K562 treated with DMSO at 1 percent for 24 hours (cell line): ENCODE results near the gene ASIC3. TPM values are rescaled to one million over a fixed set of nuclear protein-coding genes. Genes with fewer than 3 reads are reported as not detected.

Experiments used
- total RNA-seq: library from RNA; unstranded; fragments of 300-600 nt; gene quantifications from 2 replicates; pipeline ENCODE4 v1.2.3, GENCODE V29; 2022; ENCODE audit warnings: low read depth; ENCODE audit not compliant: insufficient read depth

Gene ASIC3
- 11.0 and 13.6 TPM in 2 replicates for total RNA-seq

DNA sequence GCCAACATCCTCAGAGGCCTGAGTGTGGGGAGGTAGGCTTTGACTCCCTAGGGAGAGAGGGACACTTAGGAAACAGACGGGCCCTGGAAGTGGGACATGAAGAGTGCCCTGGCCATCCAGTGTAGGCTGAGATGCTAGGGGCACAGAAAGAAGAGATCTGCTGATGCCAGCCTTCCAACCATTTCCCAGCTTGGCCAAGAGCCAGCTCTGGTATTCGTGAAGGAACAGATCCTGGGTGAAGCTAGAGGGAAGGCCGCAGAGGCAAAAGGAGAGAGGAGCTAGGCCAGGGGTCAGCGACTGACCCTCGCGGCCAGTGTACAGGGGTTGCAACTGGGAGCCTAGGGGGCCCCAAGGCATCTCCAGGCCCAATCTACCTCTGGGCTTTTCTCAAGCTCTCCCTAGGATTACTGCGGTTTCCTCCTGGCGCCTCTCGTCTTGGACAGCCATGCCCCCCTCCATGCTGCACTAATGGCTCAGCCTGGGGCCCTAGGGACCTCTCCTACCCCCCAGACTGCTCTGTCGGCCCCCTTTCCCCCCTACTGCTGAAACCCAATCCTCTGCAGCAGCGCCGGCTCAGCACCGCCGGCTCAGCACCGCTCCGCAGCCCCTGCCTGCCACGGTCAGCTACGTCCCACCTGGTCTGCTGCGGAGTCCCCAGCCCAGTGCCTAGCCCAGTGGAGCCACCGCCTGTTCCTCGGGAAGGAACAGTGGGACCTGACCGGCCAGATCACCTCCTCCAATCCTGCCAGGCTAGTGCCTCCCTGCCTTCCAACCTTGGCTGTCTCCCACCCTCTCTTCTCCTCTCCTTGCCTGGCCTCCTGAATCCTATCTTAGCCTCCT lies at the start of gene ASIC3:
TSS of gene ASIC3 (plus strand) at position 556 of the 840 bp plus-strand sequence. CDS start 355 bp downstream, outside the sequence.

DNA sequence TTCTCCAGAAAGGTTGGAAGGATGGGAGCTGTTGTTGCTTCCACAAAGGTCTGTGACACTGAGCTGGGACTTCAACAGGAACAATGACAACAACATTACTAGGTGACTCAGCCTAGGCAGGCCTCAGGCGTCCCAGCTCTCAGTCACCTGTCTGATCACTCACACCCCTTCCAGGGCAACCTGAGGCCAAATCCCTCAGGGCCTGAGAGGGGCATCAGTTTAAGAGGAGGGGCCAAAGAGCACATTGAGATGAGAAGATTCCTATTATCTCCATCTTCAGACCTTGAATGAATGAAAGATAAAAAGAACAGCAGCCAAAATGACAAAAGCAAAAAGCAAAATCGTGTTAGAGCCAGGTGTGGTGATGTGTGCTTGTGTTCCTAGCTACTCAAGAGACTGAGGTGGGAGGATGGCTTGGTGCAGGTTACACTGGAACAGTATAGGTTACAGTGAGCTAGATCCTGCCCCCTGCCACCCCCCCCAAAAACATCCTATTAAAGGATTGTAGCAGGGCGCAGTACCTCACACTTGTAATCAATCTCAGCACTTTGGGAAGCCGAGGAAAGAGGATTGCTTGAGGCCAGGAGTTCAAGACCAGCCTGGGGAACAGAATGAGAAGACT lies 23.8 kb upstream of the ASIC3 start, which contains the start of gene ATG9B:
TSS of gene ATG9B (minus strand) at position 60 of the 622 bp plus-strand sequence. CDS start 71 bp downstream, outside the sequence.

DNA sequence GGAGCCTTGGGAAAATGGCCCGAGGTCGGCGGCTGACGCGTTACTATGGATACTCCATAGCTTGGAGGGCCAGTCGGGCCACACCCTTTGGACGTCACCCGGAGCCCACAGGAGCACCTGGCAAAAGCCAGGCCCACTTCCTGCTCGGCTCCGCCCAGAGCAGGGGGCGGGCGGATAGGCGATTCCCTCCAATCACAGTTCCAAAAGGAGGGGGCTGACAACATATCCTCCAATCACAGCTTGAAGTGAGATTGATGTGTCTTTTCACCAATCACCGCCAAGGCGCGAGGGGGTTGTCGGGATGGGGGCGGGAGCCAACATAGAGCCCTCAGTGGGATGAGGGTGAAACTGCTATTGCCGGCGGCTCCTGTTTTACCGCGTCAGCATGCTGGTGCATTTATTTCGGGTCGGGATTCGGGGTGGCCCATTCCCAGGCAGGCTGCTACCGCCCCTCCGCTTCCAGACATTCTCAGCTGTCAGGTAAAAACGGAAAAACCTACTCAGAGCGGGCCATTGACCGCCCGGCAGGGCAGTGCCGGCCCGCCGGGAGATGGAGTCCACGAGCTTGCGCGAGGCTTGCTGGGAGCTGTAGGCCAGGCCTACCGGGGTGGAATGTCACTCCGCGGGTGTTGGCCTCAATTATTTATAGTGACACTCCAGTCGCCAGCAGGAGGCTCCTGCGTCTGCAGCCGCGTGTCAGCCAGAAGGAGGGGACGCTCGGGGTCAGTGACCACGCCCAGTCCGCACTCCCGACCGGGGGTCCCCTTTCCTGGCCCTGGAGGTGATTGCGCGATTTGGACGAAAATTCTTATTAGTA lies 20.0 kb upstream of the ASIC3 start, which contains the start of gene ABCB8:
TSS of gene ABCB8 (plus strand) at position 320 of the 817 bp plus-strand sequence. CDS start at position 386, 66 bp downstream.

DNA sequence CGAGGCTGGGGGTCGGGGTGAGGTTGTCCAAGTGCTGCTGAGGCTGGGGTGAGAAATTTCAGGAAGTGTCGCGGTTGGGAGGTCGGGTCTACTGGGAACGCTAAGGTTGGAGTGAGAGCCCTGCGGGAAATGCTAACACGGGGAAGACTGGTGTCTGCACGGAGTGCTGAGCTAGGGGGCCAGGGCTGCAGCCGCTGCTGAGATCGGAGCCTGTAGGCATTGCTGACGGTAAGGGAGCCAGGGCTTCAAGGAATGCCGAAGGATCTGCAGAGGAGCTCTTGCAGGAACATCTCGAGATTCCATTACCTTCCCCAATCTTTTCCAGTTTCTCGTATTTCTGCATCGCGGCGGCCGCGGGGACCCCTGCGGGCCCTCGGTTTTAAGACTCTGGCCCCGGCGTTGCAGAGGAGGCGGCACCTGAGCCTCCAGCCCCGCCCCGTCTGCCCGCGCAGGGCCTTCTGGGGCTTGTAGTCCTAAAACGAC lies 9.2 kb downstream of the ASIC3 start, which contains the start of gene CDK5:
TSS of gene CDK5 (minus strand) at position 392 of the 483 bp plus-strand sequence. CDS start at position 343, 49 bp downstream.

DNA sequence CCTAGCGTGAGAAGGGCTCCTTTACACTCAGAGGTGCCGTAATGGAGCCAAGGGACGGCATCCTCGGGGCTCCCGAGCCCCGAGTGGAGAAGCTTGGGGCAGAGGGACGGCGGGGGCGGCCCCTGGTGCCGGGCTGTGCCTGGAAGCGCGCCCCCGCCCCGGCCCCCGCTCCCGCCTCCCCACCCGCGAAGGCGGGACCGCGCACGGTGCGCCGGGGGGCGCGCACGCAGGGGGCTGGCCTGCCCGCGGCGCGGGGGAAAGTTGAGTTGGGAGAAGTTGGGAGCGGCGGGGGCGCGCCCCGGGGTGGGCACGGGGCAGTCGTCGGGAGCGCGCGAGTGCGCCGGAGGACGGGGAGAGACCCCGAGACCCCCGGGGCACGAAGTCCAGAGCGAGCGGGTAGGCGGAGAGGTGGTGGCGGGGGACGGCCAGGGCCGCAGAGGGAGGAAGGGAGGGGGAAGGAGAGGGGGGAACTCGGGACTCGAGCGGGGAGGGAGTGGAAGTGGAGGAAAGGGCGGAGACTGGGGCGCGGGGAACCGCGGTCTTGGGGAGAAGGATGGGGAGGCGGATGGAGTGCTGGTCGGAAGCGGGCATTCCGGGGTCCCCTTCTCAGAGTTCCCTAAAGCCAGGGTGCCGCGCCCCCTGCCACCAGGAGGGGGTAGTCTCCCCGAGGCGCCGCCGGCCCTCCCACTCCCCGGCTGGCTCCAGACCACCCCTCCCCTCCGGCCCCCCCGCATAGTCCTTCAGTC lies 11.2 kb downstream of the ASIC3 start, which contains the start of gene SLC4A2:
TSS of gene SLC4A2 (plus strand) at position 223 of the 746 bp plus-strand sequence. CDS start 2,399 bp downstream, outside the sequence.

DNA sequence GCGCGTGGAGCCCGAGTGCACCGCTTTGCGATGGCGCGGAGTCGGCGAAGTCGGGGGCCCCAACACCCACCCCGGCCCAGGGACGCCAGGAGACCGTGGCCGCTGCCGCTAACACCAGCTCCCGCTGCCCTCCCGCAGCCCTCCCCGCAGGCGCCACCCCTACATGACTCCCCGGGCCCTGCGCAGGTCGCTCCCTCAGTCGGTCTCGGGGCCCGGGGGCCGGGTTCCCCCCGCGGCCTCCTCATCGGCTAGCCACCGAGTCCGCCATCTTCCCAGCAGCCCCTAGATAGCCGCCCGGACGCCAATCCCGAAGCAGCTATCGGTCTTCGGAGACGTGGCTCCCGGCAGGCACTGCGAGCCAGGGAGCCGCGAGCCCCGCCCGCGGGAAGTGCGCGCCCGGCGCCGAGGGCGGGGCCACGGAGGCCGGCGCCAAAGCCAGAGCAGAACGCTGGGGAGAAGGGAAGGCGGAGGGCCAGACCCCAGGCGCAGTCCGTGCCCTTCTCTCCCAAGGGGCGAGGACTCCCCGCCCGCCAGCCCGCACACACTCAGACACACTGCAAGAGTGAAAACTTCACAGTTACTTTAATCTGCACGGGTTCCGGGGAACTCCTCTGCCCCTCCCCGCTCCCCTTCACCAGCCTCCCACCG lies 32.3 kb downstream of the ASIC3 start, which contains the start of gene FASTK:
TSS of gene FASTK (minus strand) at position 288 of the 648 bp plus-strand sequence. CDS start at position 245, 43 bp downstream.

DNA sequence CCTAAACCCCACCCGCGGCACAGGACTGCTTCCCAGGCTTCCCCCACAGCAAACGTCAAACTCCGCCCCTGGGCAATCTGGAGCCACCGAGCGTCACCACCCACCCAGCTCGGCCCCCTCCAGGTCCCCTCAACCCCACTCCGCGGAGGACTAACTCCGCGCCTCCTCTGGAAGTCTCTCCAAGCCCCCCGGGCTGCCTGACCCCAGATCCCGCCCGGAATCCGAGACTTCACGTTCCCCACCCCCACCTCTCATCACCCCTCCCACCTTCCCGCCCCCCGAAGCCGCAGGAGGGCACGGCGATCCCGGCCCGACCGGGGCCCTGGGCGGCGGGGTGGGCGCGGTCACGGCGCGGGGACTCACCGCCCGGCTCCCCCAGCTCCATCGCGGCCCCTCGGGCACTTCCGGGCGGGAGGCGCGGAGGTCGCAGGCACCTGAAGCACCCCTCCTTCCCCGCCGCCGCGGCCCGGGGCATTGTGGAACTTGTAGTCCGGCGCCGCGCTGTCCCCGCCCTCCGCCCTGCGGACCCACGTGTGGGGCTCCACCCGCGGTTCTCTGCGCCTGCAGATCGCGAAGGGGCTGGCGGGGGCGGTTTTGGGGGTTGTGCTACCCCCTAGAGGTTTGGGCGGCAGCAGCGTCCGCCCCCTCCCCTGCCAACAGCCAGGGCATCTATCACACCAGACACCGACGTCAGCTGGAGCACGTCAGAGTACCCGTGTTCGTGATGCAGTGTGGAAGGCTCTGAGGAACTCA lies 34.9 kb downstream of the ASIC3 start, which contains the start of gene TMUB1:
TSS of gene TMUB1 (minus strand) at position 423 of the 753 bp plus-strand sequence. CDS start 930 bp downstream, outside the sequence.

DNA sequence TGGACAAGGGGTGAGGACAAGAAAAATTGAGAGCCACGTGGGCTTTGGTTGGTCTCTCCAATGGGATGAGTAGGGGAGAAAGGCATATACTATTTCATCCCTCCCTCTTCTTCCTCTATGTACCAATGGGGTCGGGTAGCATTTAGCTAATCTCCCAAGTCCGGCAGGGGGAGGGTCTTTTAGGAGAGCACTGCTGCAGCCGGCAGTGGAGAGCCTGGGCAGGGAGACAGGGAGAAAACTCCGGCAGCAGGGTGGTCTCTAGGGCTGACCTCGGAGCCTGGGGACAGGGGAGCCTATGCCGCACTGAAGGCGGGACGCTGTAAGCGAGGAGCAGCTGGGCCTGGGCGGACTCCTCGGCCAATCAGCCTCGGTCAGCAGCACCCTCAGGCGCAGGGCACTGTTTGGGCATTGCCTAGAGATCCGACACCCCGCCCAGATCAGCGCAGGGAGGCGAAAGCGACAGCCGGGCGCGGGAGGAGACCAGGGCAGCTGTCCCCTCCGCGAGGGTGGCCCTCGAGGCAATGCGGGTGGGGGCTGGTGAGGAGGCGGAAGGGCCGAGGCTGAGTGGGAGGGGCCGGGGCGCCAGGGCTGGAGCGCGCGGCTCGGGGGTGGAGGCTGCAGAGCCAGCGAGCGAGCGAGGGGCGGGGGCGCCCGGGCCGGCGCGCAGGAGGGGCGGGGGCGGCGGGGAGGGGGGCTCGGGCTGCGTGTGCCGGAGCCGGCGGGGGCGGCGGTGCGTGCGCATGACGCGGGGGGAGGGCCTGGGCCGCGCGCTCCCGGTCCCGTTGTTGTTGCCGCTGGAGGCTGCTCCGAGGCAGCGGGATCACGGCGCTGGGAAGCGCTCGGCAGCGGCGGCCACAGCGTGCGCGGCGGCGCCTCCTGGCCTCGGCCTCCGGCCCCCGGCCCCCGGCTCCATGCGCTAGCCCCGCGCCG lies 37.6 kb downstream of the ASIC3 start, which contains the start of gene AGAP3:
TSS of gene AGAP3 (plus strand) at position 785 of the 930 bp plus-strand sequence. CDS start 267 bp downstream, outside the sequence.

Other genes with a start within 250 kb of the ASIC3 start
- 1.3 and 3.0 TPM in 2 replicates for gene TMEM176B, start 248.2 kb upstream of the ASIC3 start, total RNA-seq
- 1.9 and 2.6 TPM in 2 replicates for gene TMEM176A, start 247.8 kb upstream of the ASIC3 start, total RNA-seq
- not detected in 2 replicates for gene AOC1, start 196.0 kb upstream of the ASIC3 start, total RNA-seq
- gene KCNH2, start 70.2 kb upstream of the ASIC3 start, total RNA-seq: 138 and 157 TPM in 2 replicates
- 91.7 and 109 TPM in 2 replicates for gene NOS3, start 57.5 kb upstream of the ASIC3 start, total RNA-seq
- gene ATG9B, start 24.0 kb upstream of the ASIC3 start, total RNA-seq: 5.4 and 7.1 TPM in 2 replicates
- gene ABCB8, start 20.1 kb upstream of the ASIC3 start, total RNA-seq: 51.8 and 53.5 TPM in 2 replicates
- 47.3 and 50.2 TPM in 2 replicates for gene CDK5, start 9.4 kb downstream of the ASIC3 start, total RNA-seq
- 348 and 378 TPM in 2 replicates for gene SLC4A2, start 11.1 kb downstream of the ASIC3 start, total RNA-seq
- gene FASTK, start 32.3 kb downstream of the ASIC3 start, total RNA-seq: 144 and 155 TPM in 2 replicates
- gene TMUB1, start 35.0 kb downstream of the ASIC3 start, total RNA-seq: 309 and 332 TPM in 2 replicates
- gene AGAP3, start 37.9 kb downstream of the ASIC3 start, total RNA-seq: 112 and 114 TPM in 2 replicates
- not detected in 2 replicates for gene GBX1, start 119.2 kb downstream of the ASIC3 start, total RNA-seq
- gene ASB10, start 138.7 kb downstream of the ASIC3 start, total RNA-seq: not detected in 2 replicates
- not detected in 2 replicates for gene H2BK1, start 162.0 kb downstream of the ASIC3 start, total RNA-seq
- 51.5 and 53.2 TPM in 2 replicates for gene ABCF2, start 178.7 kb downstream of the ASIC3 start, total RNA-seq
- gene CHPF2, start 184.0 kb downstream of the ASIC3 start, total RNA-seq: 68.6 and 74.9 TPM in 2 replicates
- gene SMARCD3, start 200.2 kb downstream of the ASIC3 start, total RNA-seq: 1.2 and 4.7 TPM in 2 replicates